HepG2 (cell line): ENCODE results near the gene CAMK2D. TPM values are rescaled to one million over a fixed set of nuclear protein-coding genes. Genes with fewer than 3 reads are reported as not detected.

Source experiments
- ATAC-seq: fragments of 200-7000 bp; cut with Tn5 transposase; 3 replicates; pipeline ENCODE4 v1.9.1; 2020; ENCODE audit warnings: mild to moderate bottlenecking, moderate library complexity
- BruUV-seq: library from RNA; stranded (reverse); fragments of 400-500 nt; replicated peaks from 2 replicates; lab custom pipeline; 2021; lab: Mats Ljungman, UMichigan
- CTCF ChIA-PET: fragments of 300-600 bp; formaldehyde crosslinking; extraction: SDS; loops from one replicate; lab custom pipeline; 2021; ENCODE audit warnings: low total read pairs, inconsistent platforms, low intra/inter-chr PET ratio; lab: Yijun Ruan, JAX
- POLR2A ChIA-PET: fragments of 350-600 bp; sonication (Branson Sonifier 250); formaldehyde crosslinking; loops from one replicate; lab custom pipeline; 2020; ENCODE audit warnings: antibody characterized with exemption, inconsistent platforms; lab: Yijun Ruan, JAX
- DNase-seq: peaks from one replicate; pipeline ENCODE4 v3.0.0-alpha.2; 2015; ENCODE audit warnings: low spot score
- FAIRE-seq: peaks from 3 replicates; lab custom pipeline; 2011; peaks lifted over from hg19 to GRCh38; lab: Jason Lieb, UNC
- H2AFZ ChIP-seq: one replicate; pipeline ENCODE4 v1.6.1; 2011; ENCODE audit warnings: low read length, inconsistent platforms
- H3K27ac ChIP-seq: fragments of 300-600 bp; 3 replicates; pipeline ENCODE4 v1.8.0; 2011; ENCODE audit warnings: mixed run types, mild to moderate bottlenecking, mixed read lengths, low read length, inconsistent platforms; ENCODE audit not compliant: insufficient read depth; ENCODE audit errors: extremely low read length
- H3K27me3 ChIP-seq, 2 experiments: fragments of 200-600 bp in 1 of 2; 2 replicates in 1 of 2; 3 replicates in 1 of 2; pipeline versions ENCODE4 v1.6.0 to v1.8.0; 2011; ENCODE audit warnings: low read length in 2 of 2, mild to moderate bottlenecking in 2 of 2, moderate library complexity in 2 of 2, inconsistent platforms in 1 of 2; ENCODE audit not compliant: insufficient read depth in 2 of 2, control insufficient read depth in 1 of 2
- H3K36me3 ChIP-seq, 2 experiments: fragments of 200-600 bp in 1 of 2; replicated peaks in 1 of 2; 2 replicates in 1 of 2; 3 replicates in 1 of 2; pipeline versions ENCODE4 v1.5.1 to v1.8.0; 2011; ENCODE audit warnings: low read length in 2 of 2, inconsistent platforms in 1 of 2; ENCODE audit not compliant: insufficient read depth in 2 of 2, control insufficient read depth in 1 of 2
- H3K4me1 ChIP-seq: 2 replicates; pipeline ENCODE4 v1.5.1; 2012; ENCODE audit warnings: low read length, inconsistent platforms; ENCODE audit not compliant: insufficient read depth
- H3K4me2 ChIP-seq: 2 replicates; pipeline ENCODE4 v1.6.0; 2011; ENCODE audit warnings: low read depth, low read length, inconsistent platforms
- H3K4me3 ChIP-seq, 3 experiments: fragments of 200-600 bp in 1 of 3; sonication (generic), shearing (Covaris generic) in 1 of 3; replicated peaks in 1 of 3; 2 replicates each; pipeline ENCODE4 v1.5.1; 2011 to 2016; ENCODE audit warnings: low read length in 3 of 3, inconsistent platforms in 2 of 3, low read depth in 2 of 3, mild to moderate bottlenecking in 2 of 3, control low read depth in 1 of 3, mixed read lengths in 1 of 3; ENCODE audit not compliant: insufficient read depth in 1 of 3
- H3K79me2 ChIP-seq: one replicate; pipeline ENCODE4 v1.6.1; 2011; ENCODE audit warnings: low read length, inconsistent platforms; ENCODE audit not compliant: insufficient read depth
- H3K9ac ChIP-seq: 2 replicates; pipeline ENCODE4 v1.6.0; 2011; ENCODE audit warnings: mild to moderate bottlenecking, low read depth, low read length, inconsistent platforms; ENCODE audit not compliant: insufficient read depth
- H3K9me3 ChIP-seq: 2 replicates; pipeline ENCODE4 v1.5.1; 2012; ENCODE audit warnings: mild to moderate bottlenecking, low read length
- H4K20me1 ChIP-seq: 2 replicates; pipeline ENCODE4 v1.6.0; 2011; ENCODE audit warnings: inconsistent platforms, mild to moderate bottlenecking, low read length, moderate library complexity; ENCODE audit not compliant: insufficient read depth
- ARID5B ChIP-seq: IDR thresholded peaks from 2 replicates; pipeline ENCODE4 v1.4.0; 2020; ENCODE audit warnings: mild to moderate bottlenecking, missing genetic modification reagents
- BCL6 ChIP-seq: IDR thresholded peaks from 2 replicates; pipeline ENCODE4 v1.6.1; 2016; ENCODE audit warnings: missing genetic modification reagents, missing compliant biosample characterization
- CC2D1A ChIP-seq: sonication (generic); formaldehyde crosslinking; IDR thresholded peaks from 2 replicates; pipeline ENCODE4 v1.8.1; 2023; ENCODE audit warnings: mild to moderate bottlenecking, missing genetic modification reagents
- EZH2 ChIP-seq: conservative IDR thresholded peaks from 2 replicates; pipeline ENCODE4 v1.6.1; 2012; ENCODE audit warnings: mild to moderate bottlenecking, low read depth, low read length, moderate library complexity
- NFRKB ChIP-seq: fragments of 450-650 bp; IDR thresholded peaks from 2 replicates; pipeline ENCODE4 v1.6.1; 2017
- POLR2G ChIP-seq: fragments of 200-400 bp; formaldehyde crosslinking; IDR thresholded peaks from 2 replicates; pipeline ENCODE4 v1.6.1; 2018; ENCODE audit warnings: mild to moderate bottlenecking, low read depth, low read length, moderate library complexity
- SIX4 ChIP-seq: sonication (generic); formaldehyde crosslinking; IDR thresholded peaks from 2 replicates; pipeline ENCODE4 v1.4.0; 2020; ENCODE audit warnings: missing genetic modification reagents
- SUZ12 ChIP-seq: fragments of 150-350 bp; IDR thresholded peaks from 2 replicates; pipeline ENCODE4 v1.6.1; 2014; ENCODE audit warnings: low read depth, low read length
- TBX3 ChIP-seq: fragments of 450-650 bp; IDR thresholded peaks from 2 replicates; pipeline ENCODE4 v1.6.1; 2017; ENCODE audit warnings: antibody characterized with exemption, mild to moderate bottlenecking, inconsistent platforms, borderline replicate concordance
- ZBTB3 ChIP-seq: sonication (generic); formaldehyde crosslinking; IDR thresholded peaks from 2 replicates; pipeline ENCODE4 v1.4.0; 2020; ENCODE audit warnings: low read depth, mild to moderate bottlenecking, moderate library complexity, missing genetic modification reagents, borderline replicate concordance
- ZMAT5 ChIP-seq: sonication (generic); formaldehyde crosslinking; IDR thresholded peaks from 2 replicates; pipeline ENCODE4 v1.5.0; 2020; ENCODE audit warnings: mild to moderate bottlenecking, low read depth, missing genetic modification reagents, borderline replicate concordance
- ZNF263 ChIP-seq: sonication (generic); formaldehyde crosslinking; IDR thresholded peaks from 2 replicates; pipeline ENCODE4 v1.4.0; 2020; ENCODE audit warnings: missing genetic modification reagents
- ZNF562 ChIP-seq: sonication (generic); formaldehyde crosslinking; IDR thresholded peaks from 2 replicates; pipeline ENCODE4 v1.8.0; 2022; ENCODE audit warnings: missing genetic modification reagents, borderline replicate concordance
- WGBS: methylation state at CpG from one replicate; pipeline ENCODE4 v1.1.6; 2017; ENCODE audit warnings: low lambda C conversion rate; 5-methylcytosine and 5-hydroxymethylcytosine counted together
- in situ Hi-C: cut with HindIII; loops from 2 replicates; pipeline ENCODE4 v1.10.0; 2017; ENCODE audit warnings: low pct_unique_long_range_greater_than_20kb; ENCODE audit not compliant: extremely low pct_ligation_motif_present
- intact Hi-C: fragments of 100-400 bp; cut with micrococcal nuclease; formaldehyde crosslinking; loops from one replicate; pipeline ENCODE4 v1.10.0; 2022; ENCODE audit not compliant: unreplicated experiment
- polyA plus RNA-seq, 8 experiments: library from polyadenylated mRNA; depleted of rRNA in 3 of 8; stranded (reverse) in 7 of 8; unstranded in 1 of 8; fragments of >200 nt; fragmentation: Illumina TruSeq in 4 of 8; extraction: Trizol in 4 of 8; gene quantifications; 2 replicates each; pipeline versions ENCODE4 v1.2.1 to v1.2.3, GENCODE V29; 2011 to 2016; ENCODE audit warnings: low read depth in 4 of 8, missing spikeins in 1 of 8, mixed read lengths in 1 of 8; ENCODE audit not compliant: insufficient read depth in 1 of 8
- total RNA-seq, 5 experiments: library from RNA; depleted of rRNA; stranded (reverse); fragments of >200 nt; fragmentation: Illumina TruSeq; extraction: Trizol; gene quantifications; 2 replicates each; pipeline ENCODE4 v1.2.3, GENCODE V29; 2016; ENCODE audit warnings: low read depth in 1 of 5

CAMK2D gene
- total and polyA plus RNA-seq, 2 of the 13 experiments (the other 11 are each of a cell fraction or from before 2014, with no cell fraction given) = 18.0 to 65.4 TPM

GRCh38 chr4:113537628-113538027, 223.9 kb downstream of the CAMK2D start:
- Histone ChIP-seq H3K36me3 (0 out of 5 replicates have a peak, but pooled peaks cover 0 to 6% of the 10 kb centered on the region in 2 experiments), H4K20me1 (no peaks in the 10 kb centered on the region), H3K79me2 (no peaks in the 10 kb centered on the region), H3K9ac (no peak overlapping the region), H3K4me1 (no peaks in the 10 kb centered on the region), H3K9me3 (no peaks in the 10 kb centered on the region), H2AFZ (no peak overlapping the region), H3K27me3 (no peaks in the 10 kb centered on the region), H3K4me3 (no peak overlapping the region), H3K27ac (no peak overlapping the region)
- FAIRE-seq (no peak), DNase-seq (no peak)
- 100% methylated on average over 1 of the region's 1 CpG for WGBS
- CTCF ChIA-PET = no interaction called here
- no TSS peak for BruUV-seq
- TF ChIP-seq TBX3 (no peak), ZNF263 (no peak), POLR2G (no peak), BCL6 (no peak), ZBTB3 (CRISPR knock-in tag) (no peak), ARID5B (no peak), EZH2 (no peak), SIX4 (CRISPR knock-in tag) (no peak), ZNF562 (CRISPR knock-in tag) (no peak), SUZ12 (no peak), CC2D1A (no peak), ZMAT5 (CRISPR knock-in tag) (no peak), NFRKB (no peak)
- TF ChIP-seq, all 625 proteins: peak for 0
- H3K4me2 ChIP-seq = no peak overlapping the region
- in situ Hi-C loops (no loop called here), intact Hi-C loops (no loop called here)
- no peak for ATAC-seq
- POLR2A ChIA-PET = no interaction called here
